ENCODE data around the gene SORL1.

DNA sequence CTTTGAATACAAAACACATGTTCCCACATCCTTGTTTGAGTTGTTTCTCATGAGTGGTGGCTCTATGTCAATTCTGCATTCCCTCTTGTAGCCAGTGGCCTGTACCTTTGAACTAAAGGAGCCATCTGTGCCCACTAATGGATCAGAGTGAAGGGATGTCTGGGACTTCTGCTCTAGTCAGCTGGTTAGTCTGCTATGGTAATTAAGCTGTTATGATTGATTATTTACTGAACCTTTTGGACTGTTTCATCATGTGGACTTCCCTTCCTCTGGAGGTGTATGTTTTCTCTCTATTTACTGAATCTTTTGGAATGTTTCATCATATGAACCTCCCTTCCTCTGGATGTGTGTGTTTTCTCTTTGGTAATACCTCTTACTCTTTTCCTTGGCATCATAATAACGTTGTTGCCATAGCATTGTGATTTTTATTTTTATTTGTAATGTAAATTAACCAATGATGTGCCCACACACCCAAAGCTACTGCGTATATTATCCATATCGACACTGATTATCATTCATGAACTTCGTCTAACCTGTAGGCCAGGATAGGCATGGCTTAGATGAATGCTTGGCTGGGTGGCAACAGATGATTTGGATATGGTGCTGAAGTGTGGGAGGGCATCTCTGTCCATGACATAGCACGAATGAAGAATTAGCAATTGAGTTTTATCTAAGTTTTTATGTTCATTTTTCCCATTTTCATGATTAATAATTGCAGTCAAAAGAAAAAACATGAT is 113.0 kb downstream of the SORL1 start:
- TF ChIP-seq, protein P1, sequence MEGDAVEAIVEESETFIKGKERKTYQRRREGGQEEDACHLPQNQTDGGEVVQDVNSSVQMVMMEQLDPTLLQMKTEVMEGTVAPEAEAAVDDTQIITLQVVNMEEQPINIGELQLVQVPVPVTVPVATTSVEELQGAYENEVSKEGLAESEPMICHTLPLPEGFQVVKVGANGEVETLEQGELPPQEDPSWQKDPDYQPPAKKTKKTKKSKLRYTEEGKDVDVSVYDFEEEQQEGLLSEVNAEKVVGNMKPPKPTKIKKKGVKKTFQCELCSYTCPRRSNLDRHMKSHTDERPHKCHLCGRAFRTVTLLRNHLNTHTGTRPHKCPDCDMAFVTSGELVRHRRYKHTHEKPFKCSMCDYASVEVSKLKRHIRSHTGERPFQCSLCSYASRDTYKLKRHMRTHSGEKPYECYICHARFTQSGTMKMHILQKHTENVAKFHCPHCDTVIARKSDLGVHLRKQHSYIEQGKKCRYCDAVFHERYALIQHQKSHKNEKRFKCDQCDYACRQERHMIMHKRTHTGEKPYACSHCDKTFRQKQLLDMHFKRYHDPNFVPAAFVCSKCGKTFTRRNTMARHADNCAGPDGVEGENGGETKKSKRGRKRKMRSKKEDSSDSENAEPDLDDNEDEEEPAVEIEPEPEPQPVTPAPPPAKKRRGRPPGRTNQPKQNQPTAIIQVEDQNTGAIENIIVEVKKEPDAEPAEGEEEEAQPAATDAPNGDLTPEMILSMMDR (IDR thresholded peaks at IDR 0.05): no peak
- no peak for TF ChIP-seq POLR2A (IDR thresholded peaks at IDR 0.05; ENCODE audit: low read depth)
- TF ChIP-seq EP300 (IDR thresholded peaks at IDR 0.05): no peak
- no peak for TF ChIP-seq POLR2AphosphoS5 (IDR thresholded peaks at IDR 0.05)
